ENCODE measurements around the gene MFN1. TPM values are rescaled to one million over a fixed set of nuclear protein-coding genes. Genes with fewer than 3 reads are reported as not detected.

Gene MFN1
- total RNA-seq, 1 experiment from 2014 or later = 50.1 TPM

DNA sequence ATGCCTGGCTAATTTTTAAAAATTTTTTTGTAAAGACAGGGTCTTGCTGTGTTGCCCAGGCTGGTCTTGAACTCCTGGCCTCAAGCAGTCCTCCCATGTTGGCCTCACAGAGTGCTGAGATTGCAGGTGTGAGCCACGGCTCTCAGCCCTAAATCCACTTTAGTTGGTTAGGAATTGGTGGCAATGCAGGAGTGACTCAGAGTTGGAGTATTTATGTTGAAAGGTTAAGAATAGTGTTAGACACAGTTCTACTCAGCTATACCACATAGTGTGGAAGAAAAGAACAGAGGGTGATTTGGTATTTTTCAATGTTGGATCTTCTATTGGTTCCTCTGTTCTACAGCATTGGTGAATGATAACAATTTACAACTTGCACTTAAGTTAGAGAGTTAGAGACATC lies 17.1 kb upstream of the MFN1 start:
- peaks cover 88% of the 10 kb centered on the region for H3K36me3 Mint-ChIP-seq (ENCODE audit: insufficient read depth, unreplicated experiment)

DNA sequence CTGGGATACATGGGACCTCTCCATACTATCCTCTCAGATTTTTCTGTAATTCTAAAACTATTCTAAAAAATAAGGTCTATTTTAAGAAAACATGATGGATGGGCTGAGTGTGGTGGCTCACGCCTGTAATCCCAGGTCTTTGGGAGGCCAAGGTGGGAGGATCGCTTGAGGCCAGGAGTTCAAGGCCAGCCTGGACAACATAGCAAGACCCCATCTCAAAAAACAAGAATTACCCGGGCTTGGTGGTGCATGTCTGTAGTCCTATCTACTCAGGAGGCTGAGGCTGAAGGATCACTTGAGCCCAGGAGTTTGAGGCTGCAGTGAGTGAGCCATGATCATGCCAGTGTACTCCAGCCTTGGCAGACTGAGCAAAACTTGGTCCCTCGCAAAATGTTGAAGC lies 15.3 kb upstream of the MFN1 start:
- ChIA-PET CTCF (no interaction called here), POLR2A (no interaction called here)
- TF ChIP-seq, protein P1, sequence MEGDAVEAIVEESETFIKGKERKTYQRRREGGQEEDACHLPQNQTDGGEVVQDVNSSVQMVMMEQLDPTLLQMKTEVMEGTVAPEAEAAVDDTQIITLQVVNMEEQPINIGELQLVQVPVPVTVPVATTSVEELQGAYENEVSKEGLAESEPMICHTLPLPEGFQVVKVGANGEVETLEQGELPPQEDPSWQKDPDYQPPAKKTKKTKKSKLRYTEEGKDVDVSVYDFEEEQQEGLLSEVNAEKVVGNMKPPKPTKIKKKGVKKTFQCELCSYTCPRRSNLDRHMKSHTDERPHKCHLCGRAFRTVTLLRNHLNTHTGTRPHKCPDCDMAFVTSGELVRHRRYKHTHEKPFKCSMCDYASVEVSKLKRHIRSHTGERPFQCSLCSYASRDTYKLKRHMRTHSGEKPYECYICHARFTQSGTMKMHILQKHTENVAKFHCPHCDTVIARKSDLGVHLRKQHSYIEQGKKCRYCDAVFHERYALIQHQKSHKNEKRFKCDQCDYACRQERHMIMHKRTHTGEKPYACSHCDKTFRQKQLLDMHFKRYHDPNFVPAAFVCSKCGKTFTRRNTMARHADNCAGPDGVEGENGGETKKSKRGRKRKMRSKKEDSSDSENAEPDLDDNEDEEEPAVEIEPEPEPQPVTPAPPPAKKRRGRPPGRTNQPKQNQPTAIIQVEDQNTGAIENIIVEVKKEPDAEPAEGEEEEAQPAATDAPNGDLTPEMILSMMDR (IDR thresholded peaks at IDR 0.05; ENCODE audit: unreplicated experiment) = no peak
- no TSS peak for BruUV-seq (replicated peaks)
- no peaks in the 10 kb centered on the region for H3K4me1 Mint-ChIP-seq (ENCODE audit: insufficient read depth, unreplicated experiment)
- intact Hi-C loops (cut with micrococcal nuclease) = no loop called here
- peaks cover 92% of the 10 kb centered on the region for H3K36me3 Mint-ChIP-seq (ENCODE audit: insufficient read depth, unreplicated experiment)
- no peak overlapping the region for H3K27ac Mint-ChIP-seq (ENCODE audit: low read depth, unreplicated experiment)
- DNase-seq (ENCODE audit: unreplicated experiment) = no peak
- no peaks in the 10 kb centered on the region for H3K27me3 Mint-ChIP-seq (ENCODE audit: insufficient read depth, unreplicated experiment)
- H3K9me3 Mint-ChIP-seq (ENCODE audit: unreplicated experiment) = no peaks in the 10 kb centered on the region
- H3K4me3 Mint-ChIP-seq (ENCODE audit: unreplicated experiment) = no peak overlapping the region

More for the DNA sequence above, 17.1 kb upstream of the MFN1 start:
- DNase-seq (ENCODE audit: unreplicated experiment) = no peak
- Mint-ChIP-seq H3K27me3 (ENCODE audit: insufficient read depth, unreplicated experiment) (no peaks in the 10 kb centered on the region), H3K4me3 (ENCODE audit: unreplicated experiment) (no peak overlapping the region), H3K9me3 (ENCODE audit: unreplicated experiment) (no peaks in the 10 kb centered on the region), H3K27ac (ENCODE audit: low read depth, unreplicated experiment) (no peak overlapping the region), H3K4me1 (ENCODE audit: insufficient read depth, unreplicated experiment) (peaks cover under 1% of the 10 kb centered on the region)
- POLR2A ChIA-PET = interaction anchor here (0.8 to 1.3 kb wide), 2 partner anchors 16 to 39 kb away, joined by 3 read pairs; no protein-coding TSS in a partner anchor
- no TSS peak for BruUV-seq (replicated peaks)
- TF ChIP-seq, protein P1 (IDR thresholded peaks at IDR 0.05; ENCODE audit: unreplicated experiment) = no peak
- intact Hi-C loops (cut with micrococcal nuclease) = no loop called here
- CTCF ChIA-PET = interaction anchor here (0.6 to 1.0 kb wide), 4 partner anchors 21 to 262 kb away, joined by 3 read pairs; no protein-coding TSS in a partner anchor

DNA sequence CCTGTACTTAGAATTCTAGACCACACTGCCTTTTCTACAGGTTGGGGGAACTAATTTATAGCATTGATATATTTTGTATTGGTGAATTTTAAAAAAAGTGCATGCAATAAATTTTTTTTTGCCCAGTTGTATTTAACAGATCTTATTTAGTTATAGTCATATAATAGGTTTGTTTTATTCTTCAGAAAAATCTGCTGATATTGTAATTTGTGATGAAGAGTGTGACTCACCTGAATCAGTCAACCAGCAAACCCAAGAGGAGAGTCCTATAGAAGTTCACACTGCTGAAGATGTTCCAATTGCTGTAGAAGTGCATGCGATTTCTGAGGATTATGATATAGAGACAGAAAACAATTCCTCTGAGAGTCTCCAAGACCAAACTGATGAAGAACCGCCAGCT lies 14.4 kb upstream of the MFN1 start:
- BruUV-seq (replicated peaks) = no TSS peak
- H3K4me1 Mint-ChIP-seq (ENCODE audit: insufficient read depth, unreplicated experiment) = no peaks in the 10 kb centered on the region
- H3K9me3 Mint-ChIP-seq (ENCODE audit: unreplicated experiment) = no peaks in the 10 kb centered on the region
- DNase-seq (ENCODE audit: unreplicated experiment) = no peak
- H3K27ac Mint-ChIP-seq (ENCODE audit: low read depth, unreplicated experiment) = no peak overlapping the region
- no peak overlapping the region for H3K4me3 Mint-ChIP-seq (ENCODE audit: unreplicated experiment)
- TF ChIP-seq, protein P1 (IDR thresholded peaks at IDR 0.05; ENCODE audit: unreplicated experiment) = no peak
- CTCF ChIA-PET = no interaction called here
- POLR2A ChIA-PET = interaction anchor here (1.4 kb wide), 1 partner anchor 8 kb away, joined by 5 read pairs; no protein-coding TSS in a partner anchor
- no peaks in the 10 kb centered on the region for H3K27me3 Mint-ChIP-seq (ENCODE audit: insufficient read depth, unreplicated experiment)
- intact Hi-C loops (cut with micrococcal nuclease) = no loop called here
- H3K36me3 Mint-ChIP-seq (ENCODE audit: insufficient read depth, unreplicated experiment) = peaks cover 94% of the 10 kb centered on the region

DNA sequence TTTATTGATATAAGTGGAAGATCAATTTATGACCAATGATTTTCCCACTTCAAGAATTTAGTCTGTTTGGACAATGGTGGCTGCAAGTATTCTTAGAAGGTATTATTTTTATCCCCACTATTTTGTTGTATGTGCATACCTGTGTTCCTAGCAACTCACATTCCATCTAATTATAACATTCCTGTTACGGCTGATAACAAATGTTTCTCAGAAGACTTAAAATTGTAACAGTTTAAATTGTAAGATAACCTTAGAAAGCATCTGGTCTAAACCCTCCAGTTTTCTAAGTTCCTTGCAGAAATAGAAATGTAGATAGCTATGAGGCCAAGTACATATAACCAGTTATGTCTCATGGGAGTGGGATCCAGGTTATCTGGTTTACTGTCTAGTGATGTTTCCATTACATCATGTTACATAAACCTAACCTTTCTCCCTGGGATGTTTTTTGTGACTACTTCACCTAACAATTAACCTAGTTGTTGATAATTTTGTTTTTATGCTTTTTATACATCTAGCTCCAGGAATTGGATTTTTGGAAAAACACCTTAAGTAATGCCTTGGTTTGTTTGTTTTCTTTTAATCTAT lies 11.1 kb upstream of the MFN1 start:
- no peak for DNase-seq (ENCODE audit: unreplicated experiment)
- no TSS peak for BruUV-seq (replicated peaks)
- intact Hi-C loops (cut with micrococcal nuclease) = no loop called here
- ChIA-PET POLR2A (interaction anchor here (0.7 to 0.9 kb wide), 2 partner anchors 8 to 228 kb away, joined by 3 to 4 read pairs; no protein-coding TSS in a partner anchor), CTCF (no interaction called here)
- Mint-ChIP-seq H3K27me3 (ENCODE audit: insufficient read depth, unreplicated experiment) (no peaks in the 10 kb centered on the region), H3K27ac (ENCODE audit: low read depth, unreplicated experiment) (no peak overlapping the region), H3K9me3 (ENCODE audit: unreplicated experiment) (no peaks in the 10 kb centered on the region), H3K4me1 (ENCODE audit: insufficient read depth, unreplicated experiment) (no peaks in the 10 kb centered on the region), H3K4me3 (ENCODE audit: unreplicated experiment) (no peak overlapping the region), H3K36me3 (ENCODE audit: insufficient read depth, unreplicated experiment) (peaks cover 63% of the 10 kb centered on the region)
- TF ChIP-seq, protein P1 (IDR thresholded peaks at IDR 0.05; ENCODE audit: unreplicated experiment) = no peak
